Cerebellar cortex (tissue), 1 donor: ENCODE measurements around the gene HDAC11.

ENCODE experiments used
- DNase-seq: peaks from one replicate; pipeline ENCODE4 v3.0.0-alpha.2; 2015; ENCODE audit warnings: low spot score

HDAC11 gene

DNA sequence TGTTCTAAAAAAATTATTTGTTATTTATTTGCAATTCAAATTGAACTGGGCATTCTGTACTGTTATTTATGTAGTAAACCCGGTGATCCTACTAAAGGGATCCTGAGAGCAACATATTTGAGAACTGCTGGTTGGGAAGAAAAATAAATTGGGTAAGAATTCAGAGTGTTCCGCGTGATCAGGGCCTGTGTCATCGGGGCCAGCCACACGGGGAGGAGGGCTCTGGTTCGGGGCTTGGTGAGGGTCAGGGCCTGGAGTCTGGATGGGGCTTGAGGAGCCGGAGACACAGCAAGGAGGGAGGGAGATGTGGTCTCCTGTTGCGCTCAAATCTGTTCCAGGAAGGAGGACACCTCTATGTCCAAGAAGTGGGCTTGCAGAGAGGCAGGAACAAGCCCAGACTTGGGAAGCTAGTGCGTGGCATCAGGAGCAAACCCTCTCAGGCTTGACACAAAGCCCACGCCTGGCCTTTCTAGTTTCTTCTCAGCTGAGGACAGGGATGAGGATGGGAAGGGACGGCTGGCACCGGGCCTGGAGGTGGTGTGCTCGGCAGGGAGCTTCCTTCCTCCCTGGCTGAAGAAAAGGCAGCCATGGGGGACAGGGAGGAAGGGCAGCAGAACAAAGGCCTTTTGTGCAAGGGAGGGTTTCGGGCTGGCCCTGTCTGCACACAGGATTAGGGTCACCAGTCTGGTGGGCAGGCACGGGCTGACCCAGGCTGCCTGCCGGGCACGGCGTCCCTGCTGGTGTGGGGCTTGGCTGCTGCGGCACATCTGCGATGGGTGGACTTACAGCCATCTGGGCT lies 45.9 kb downstream of the HDAC11 start:
- DNase-seq: no peak

DNA sequence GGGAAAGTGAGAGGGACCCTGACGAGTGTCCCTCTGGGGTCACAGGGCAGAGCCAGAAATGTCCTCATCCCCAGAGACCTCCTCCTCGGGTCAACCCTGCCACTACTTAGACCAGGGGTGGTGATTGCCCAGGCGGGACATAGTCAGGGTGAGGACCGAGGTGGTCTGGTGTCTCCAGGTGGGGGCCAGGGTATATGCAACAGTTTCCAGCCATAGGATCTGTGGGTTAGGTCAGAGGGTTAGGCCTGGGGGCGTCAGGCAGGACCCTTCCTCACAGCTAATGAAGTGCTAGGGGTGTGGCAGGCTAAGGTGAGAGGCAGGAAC lies 46.5 kb downstream of the HDAC11 start:
- DNase-seq: no peak

DNA sequence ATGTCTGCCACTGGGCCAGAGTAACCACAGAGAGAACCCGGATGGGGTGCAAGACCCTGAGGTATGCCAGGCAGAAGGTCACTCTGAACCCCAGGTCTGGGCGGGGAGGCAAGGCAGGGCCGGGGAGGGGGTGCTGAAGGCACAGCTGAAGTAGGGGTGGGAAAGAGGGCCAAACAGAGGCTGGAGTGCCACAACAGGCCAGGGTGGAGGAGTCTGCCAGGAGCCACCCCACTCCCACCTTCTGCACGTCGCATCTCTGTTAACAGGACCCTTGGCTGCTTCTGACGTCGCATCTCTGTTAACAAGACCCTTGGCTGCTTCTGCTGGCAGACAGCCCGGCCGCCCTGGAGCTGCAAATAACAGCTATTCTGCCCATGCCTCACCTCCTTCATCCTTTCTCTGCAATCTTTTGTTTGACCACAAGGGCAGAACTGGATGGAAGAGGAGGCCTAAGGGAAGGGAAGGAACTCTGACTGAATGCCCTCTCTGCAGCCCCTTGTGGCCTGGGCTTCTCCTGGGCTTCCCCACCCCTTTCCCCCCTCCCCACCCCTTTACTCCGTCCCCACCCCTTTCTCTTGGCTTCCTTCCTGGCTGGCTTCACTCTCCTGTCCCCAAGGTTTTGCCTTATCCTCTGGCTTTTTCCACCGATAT lies 48.2 kb downstream of the HDAC11 start:
- peak; percentile 62 for DNase-seq

DNA sequence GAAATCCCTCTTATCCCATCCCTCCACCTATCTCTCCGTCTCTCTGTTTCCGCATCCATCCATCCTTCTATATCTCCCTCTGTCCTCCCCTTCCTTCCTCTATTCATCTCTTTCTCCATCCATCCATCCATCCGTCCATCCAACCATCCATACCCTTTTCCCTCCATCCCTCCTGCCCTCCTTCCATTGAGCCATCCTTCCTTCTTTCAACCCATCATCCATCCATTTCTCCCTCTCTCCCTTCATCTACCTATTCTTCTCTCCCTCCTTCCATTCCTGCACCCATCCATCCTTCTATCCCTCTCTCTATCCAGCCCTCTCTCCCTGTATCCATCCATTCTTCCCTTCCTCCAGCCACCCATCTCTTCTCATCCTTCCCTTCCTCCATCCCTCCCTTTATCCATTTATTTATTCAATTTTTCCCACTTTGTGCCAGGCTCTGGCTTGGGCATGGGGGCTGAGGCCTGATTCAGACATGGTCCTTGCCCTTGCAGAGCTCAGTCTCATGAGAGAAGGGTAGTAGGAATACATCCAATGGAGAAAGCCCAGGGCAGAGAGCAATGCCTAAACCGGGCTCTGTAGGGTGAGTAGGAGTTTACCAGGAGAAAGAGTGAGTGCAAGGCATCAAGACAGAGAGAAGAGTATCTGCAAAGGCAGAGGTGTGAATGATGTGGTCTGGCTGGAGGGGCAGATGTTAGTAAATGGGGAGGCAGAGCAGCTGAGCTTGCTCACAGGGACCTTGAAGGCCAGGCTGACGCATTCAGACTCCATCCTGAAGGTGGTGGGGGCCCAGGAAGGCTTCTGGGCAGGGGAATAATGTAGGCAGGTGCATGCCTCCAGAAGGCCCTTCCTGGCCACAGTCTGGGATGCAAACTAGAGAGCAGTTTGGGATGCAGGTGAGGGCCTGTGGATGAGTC lies 49.3 kb downstream of the HDAC11 start:
- no peak for DNase-seq

DNA sequence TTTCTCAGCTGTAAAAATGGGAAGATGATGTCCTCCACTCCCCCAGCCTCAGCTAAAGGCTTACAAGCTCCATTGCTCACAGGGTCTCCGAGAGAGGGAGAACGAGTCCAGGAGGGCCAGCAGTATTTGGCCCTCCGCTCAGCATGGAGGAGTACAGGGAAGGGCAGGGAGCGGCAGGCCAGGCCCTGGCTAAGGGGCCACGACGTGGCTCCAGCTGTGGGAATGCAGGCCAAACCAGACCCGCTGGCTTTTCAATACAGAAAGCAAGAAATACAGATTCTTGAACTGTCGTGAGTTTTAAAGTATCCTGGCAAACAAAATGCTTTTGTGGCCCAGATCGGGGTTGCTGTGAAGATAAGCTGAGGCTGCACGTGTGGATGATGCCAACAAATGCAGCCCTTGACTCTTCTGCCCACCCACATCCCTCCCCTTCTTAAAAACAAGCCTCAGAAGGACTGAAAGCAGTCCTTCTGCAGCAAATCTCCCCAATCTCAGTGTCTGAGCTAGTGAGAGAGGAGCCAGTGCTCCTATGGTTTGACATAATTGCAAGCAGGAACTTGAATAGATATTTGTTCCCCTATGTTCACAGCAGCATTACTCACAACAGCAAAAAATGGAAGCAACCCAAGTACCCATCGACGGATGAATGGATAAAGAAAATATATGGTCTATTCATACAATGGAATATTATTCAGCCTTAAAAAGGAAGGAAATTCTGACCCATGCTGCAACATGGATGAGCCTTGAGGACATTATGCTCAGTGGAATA lies 50.3 kb downstream of the HDAC11 start:
- no peak for DNase-seq

DNA sequence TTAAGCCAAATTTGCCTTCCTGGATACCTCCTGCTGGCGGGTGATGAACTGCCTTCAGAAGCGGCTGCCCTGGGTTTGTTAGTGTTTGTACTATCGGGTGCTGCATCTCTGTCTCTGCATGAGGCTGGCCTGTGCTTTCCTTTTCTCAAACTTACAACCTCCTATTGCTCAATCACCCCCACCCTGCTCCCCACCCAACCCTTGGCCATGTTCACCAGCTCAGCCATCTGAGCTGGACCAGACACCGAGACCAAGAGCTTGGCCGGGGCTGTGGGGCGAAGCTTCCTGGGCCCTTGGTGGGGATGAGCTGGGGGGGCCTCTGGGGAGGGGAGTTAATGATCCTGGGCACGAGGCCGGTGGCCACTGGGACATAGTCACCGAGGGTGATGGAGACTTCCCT lies 52.0 kb downstream of the HDAC11 start:
- DNase-seq: no peak

DNA sequence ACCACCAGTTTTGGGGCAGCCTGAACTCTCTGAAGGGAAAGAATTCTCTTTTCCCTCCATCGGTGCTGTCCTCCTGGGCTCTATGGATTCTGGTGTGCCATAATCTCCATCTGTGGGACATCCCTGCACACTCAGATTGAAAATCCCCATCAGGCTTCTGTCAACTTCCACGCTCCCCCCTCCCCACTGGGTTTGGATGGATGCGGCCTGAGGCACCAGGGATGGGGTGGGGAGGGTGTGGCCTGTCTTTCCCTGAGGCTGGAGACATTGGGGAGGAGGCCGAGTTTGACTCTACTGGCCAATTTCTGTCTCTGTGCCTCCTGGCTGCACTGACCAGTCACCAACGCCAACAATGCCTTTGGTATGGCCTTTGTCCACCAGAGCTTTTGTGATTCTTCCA lies 52.5 kb downstream of the HDAC11 start:
- DNase-seq: no peak

DNA sequence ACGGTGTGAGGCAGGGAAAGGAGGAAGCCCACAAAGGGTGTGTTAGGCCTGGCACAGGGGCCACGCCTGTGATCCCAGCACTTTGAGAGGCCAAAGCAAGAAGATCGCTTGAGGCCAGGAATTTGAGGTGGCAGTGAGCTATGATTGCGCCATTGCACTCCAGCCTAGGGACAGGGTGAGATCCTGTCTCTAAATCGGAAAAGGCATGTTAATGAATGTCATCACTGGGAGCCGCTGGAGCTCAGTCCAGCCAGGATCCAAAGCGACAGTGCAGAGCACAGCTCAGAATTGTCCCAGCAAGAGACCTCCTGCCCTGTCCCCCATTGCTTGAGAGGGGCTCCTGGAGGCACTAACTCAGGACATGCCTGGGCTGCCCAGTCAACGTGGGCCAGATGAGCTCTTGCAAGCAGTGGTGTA lies 53.8 kb downstream of the HDAC11 start:
- DNase-seq: no peak

DNA sequence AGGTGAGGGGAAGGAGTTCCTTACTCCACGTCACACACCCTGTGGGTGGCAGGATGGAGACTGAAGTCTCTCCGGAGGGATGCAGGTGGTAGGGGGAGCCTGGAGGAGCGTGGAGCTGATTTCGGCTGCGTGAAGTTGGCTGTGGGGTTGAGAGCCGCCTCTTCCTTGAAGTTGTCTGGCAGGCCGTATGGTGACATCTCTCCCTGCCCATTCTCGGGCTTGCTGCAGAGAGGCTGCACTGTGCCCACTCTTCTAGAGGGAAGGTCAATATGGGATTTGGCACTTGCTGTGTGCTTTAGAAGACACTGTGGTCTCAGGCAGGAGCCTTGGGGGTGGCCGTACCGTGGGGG lies 55.4 kb downstream of the HDAC11 start:
- DNase-seq: no peak

DNA sequence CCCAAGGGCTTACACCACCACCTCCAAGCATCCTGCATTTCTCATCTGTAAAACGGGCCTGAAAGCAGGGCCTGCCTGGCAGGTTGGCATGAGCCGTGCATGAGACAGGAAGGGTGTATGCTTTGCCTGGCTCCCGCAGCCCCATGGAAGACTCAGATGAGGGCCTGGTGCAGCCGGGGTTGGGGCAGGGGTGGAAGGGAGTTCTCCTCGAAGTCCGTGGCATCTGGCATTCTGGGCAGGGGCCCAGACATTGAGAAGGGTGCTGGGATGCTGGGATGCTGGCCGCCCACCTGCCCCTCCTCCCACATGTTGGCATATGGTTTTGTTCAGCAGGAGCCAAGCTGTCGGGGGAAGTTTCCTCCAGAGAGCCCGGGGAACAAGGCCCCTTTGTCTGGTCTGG lies 55.8 kb downstream of the HDAC11 start:
- DNase-seq: no peak

DNA sequence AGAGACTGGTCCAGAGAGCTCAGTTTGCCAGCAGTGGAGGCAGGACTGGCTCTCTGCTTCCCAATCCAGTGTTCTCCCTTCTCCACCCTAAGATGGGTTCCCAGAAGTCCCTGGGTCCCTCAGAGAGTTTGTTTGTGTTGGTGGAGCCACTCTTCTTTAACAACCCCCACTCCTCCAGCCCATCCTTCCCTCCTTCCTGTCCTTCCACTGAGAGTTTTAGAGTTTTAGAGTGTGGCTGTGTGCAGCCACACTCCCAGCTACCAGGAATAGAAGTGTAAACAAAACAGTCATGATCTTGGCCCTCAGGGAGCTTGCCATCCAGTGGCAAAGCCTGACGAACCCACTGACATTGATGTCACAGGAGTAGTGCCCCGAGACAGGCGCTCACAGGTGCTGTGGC lies 56.3 kb downstream of the HDAC11 start:
- no peak for DNase-seq

DNA sequence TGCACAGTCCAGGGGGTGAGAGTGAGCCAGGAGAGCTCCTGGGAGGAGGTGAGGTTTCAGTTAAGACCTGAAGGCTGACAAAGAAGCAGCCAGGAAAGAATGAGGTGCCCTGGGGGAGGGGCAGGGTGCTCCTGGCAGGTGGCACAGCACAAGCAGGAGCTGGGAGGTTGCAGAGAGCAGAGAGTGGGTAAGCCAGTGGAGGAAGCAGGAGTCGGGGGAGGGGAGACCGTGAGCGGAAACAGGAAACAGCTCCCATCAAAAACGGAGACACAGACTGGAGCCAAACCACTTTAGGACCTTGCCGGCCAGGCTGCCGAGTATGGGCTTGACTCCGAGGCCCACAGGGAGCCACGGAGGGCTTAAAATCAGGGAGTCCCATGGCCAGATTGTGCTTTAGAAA lies 56.7 kb downstream of the HDAC11 start:
- no peak for DNase-seq

DNA sequence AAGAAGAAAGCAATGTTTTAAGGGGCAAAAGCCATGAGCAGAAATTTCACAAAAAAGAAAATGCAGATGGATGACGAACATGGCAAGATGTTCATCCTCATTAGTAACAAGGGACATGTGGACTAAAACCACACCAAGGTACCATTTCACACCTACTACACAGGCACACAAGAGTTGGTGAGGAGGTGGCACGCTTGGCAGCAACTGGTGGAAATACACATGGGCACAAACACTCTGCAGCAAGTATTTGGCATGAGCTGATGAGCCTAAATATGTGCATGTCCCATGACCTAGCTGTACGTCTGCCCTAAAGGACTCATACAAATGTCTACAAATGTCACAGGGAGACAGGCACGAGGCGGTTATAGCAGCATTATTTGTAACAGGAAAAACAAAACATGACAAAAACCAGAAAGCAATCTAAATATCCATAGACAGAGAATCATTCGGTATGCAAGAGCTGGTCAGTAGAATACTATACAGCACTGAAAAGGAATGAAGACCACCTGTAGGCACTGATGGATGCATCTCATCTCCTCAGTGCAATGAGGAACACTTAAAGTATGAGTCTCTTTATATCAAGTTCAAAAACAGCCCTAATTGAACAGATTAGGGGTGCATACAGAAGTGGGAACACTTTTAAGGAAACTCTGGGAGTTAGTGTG lies 57.3 kb downstream of the HDAC11 start:
- no peak for DNase-seq

DNA sequence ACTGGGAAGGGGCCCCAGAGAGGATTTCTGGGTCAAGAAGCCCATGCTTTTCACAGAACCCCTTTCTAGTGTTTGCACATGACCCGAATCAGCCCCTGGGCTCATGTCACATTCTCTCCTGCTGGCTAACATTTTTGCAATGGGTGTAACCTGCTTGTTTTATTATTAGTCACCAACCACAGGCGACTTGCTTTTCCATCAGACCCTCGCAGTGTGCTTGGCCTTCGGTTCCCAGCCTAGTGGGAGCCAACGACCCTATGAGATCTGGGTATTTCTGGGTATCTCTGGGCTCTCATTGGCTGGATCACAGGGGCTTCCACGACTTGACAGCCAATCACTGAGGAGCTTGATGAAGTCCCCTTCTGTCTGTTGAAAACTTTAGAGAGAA lies 57.8 kb downstream of the HDAC11 start:
- DNase-seq: no peak

DNA sequence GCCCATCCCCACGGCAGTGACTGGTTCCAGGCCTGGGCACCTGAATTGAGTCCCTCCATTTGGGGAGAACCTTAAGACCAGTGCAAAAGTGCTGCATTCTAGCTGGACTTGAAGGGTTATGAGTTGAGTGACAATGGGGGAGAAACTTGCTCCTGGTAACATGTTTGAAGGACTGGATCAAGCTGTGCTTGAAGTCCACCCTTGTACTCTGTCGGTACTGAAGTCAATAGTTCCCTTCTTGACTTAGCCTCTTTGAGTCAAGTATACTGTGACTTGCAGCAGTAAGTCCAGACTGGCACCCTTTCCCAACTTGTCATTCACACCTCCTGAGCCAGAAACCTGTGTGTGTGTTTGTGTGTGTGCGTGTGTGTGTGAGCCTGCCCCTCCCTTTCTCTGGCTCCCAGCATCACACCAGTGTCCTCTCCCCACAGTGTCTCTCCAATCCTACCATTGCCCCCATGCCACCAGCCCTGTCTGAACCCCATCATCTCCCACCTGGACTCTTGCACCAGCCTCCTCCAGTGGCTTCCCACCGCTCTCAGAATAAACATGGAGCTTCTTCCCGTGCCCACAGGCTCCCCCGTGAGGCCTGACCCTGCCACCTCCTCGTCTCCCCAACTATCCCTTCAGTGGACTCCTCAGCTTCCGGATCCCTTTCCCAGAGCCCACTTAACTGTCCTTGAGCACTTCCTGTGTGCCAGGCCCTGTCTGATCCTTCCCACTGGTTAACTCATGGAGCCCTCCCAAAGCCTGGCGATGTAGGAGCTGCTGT lies 58.6 kb downstream of the HDAC11 start:
- DNase-seq: no peak

DNA sequence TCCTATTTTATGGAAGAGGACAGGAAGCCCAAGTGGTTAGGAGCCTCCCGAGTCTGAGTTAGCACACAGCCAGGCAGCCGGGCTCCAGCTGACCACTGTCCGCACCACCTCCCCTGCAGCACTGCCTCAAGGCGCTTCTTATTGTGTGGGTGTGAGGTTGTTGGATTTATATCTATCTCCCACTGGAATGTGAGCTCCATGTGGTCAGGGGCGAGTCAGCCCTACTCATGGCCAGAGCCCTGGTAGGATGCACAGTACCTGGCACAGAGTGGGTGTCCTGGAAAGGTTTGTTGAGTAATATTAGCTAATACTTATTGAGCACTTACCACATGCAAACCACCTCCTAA lies 59.2 kb downstream of the HDAC11 start:
- DNase-seq: no peak

DNA sequence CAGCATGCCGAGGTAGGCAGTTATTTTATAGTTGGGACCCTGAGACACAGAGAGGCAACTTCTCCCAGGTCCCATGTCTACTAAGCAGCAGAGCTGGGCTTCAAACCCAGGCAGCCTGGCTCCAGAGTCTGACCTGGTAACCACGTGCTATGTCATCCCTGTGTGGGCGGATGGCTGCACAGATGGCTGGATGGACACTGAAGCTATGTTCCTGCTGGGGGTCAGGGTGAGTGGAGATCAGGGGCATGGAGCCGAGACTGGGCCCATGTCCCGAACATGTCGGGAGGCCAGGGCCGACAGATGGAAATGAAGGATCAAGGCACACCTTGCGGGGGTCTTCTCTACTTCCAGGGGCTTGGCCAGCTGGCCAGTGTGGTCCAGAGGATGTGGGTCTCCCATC lies 59.6 kb downstream of the HDAC11 start:
- DNase-seq: peak; percentile 62

DNA sequence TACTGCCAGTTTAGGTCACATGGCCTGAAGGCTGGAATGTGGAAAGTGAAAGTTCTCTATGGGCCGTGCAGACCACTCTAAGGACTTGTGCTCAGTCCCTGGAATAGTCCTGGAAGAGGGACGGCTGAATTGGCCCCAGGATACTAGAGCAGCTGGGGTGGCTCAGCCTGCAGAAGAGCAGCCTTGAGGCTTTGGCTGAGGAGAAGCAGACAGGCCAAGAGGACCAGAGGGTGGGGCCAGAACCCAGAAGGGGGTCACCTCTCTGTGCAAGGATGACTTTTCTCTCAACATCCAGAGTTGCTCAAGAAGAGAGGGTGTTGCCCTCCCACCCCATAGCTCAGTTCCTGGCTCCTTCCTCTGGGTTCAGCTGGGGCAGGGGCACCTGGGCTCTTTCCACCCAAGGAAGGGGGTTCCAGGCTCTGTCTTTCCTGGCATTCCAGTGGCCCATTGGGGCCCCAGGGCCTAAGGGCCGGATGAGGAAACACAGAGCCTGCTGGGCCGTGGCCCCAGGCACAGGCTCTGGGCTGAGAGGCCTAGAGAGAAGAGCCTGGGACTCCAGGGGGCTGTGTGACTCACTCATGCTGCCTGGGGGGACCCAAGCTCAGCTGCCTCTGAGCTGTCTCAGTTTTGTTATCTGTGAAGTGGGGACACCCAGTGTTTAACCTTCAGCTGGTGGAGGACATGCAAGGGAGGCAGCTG lies 60.3 kb downstream of the HDAC11 start:
- no peak for DNase-seq

DNA sequence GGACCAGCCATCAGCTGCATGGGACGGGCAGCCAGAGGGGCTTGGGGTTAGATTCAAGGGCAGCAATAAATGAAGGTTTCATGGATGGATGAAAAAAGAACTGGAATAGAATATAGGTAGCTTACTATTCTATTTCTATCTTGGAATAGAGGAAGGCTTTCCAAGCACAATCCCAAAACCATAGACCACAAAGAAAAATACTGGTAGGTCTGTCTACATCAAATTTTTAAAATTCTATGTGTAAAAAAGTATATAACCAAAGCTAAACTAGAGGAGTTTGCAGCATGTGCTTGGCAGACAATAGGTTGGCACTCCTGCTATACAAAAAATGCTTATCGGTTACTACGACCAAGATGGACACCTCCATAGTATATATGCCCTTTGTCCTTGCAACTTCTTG lies 61.6 kb downstream of the HDAC11 start:
- DNase-seq: no peak

DNA sequence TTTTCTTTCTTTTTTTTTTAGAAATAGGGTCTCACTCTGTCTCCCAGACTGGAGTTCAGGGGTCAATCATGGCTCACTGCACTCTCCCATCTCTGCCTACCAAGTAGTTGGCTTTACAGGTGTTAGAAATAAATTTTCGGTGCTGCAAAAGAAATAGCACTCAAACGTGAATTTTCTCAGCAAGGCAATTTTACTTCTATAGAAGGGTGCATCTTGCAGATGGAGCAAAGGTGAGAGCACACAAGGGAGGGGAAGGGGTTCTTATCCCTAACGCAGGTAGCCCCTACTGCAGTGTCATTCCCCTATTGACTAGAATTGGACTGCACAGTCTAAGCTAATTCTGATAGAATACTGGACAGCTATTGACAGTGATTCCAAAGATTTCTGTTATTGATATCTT lies 62.0 kb downstream of the HDAC11 start:
- DNase-seq: no peak
